Left lobe of liver (tissue), 2 donors: Measurements from ENCODE around the gene PAM16. TPM values are rescaled to one million over a fixed set of nuclear protein-coding genes. Genes with fewer than 3 reads are reported as not detected.
"Not testable (repeated sequence)": the region's sequence is repeated elsewhere in the genome, so short reads cannot be mapped to it uniquely, and the experiment has no call there.

Experiments
- ATAC-seq: fragments of 200-7000 bp; cut with Tn5 transposase; one replicate; pipeline ENCODE4 v1.9.1; 2020; ENCODE audit warnings: mild to moderate bottlenecking, moderate library complexity
- DNase-seq: peaks from one replicate; pipeline ENCODE4 v3.0.0-alpha.2; 2020; ENCODE audit warnings: low spot score
- total RNA-seq: library from RNA; stranded (reverse); gene quantifications from one replicate; pipeline ENCODE4 v1.2.1, GENCODE V29; 2021
- donor health status: DM: no; HTN: no; CAD: no; lungs with moderate emphysema.
- donor health status: DM: no; HTN: yes; CAD: no.

Gene PAM16
- total RNA-seq, result 41.0 TPM

GRCh38 chr16:4350787-4351659 is at the start of gene PAM16:
Gene PAM16 (minus strand): TSS chr16:4351321. CDS start chr16:4351234, 87 bp downstream.
- ATAC-seq (peak; percentile 81), DNase-seq (peak; percentile 98)

GRCh38 chr16:4399001-4399730 is 48.0 kb upstream of the PAM16 start:
- ATAC-seq, result no peak

GRCh38 chr16:4395055-4395726 is 44.1 kb upstream of the PAM16 start:
- ATAC-seq (no peak), DNase-seq (no peak)

More at GRCh38 chr16:4399001-4399730, 48.0 kb upstream of the PAM16 start:
- no peak for DNase-seq

GRCh38 chr16:4393850-4394249 is 42.7 kb upstream of the PAM16 start:
- not testable (repeated sequence) for ATAC-seq, DNase-seq

GRCh38 chr16:4393240-4393600 is 42.1 kb upstream of the PAM16 start:
- ATAC-seq (no peak), DNase-seq (no peak)

- no peak for DNase-seq
- ATAC-seq, result no peak
Observed at GRCh38 chr16:4392382-4393239, 41.5 kb upstream of the PAM16 start.

GRCh38 chr16:4391631-4392381 is 40.7 kb upstream of the PAM16 start:
- ATAC-seq, result no peak
- no peak for DNase-seq

GRCh38 chr16:4390266-4391260 is 39.4 kb upstream of the PAM16 start:
- DNase-seq (no peak), ATAC-seq (no peak)

- no peak for DNase-seq
- ATAC-seq, result no peak
Observed at GRCh38 chr16:4389051-4389955, 38.2 kb upstream of the PAM16 start.

GRCh38 chr16:4388271-4389021 is 37.3 kb upstream of the PAM16 start:
- DNase-seq (no peak), ATAC-seq (no peak)

GRCh38 chr16:4387781-4388180 is 36.7 kb upstream of the PAM16 start:
- DNase-seq (no peak), ATAC-seq (no peak)

- DNase-seq (no peak), ATAC-seq (no peak)
Observed at GRCh38 chr16:4386951-4387565, 35.9 kb upstream of the PAM16 start.

GRCh38 chr16:4386451-4386805 is 35.3 kb upstream of the PAM16 start:
- ATAC-seq (peak; percentile 8), DNase-seq (no peak)

- no peak for DNase-seq
- peak; percentile 2 for ATAC-seq
Observed at GRCh38 chr16:4385789-4386450, 34.8 kb upstream of the PAM16 start.

- peak; percentile 5 for ATAC-seq
- DNase-seq, result no peak
Observed at GRCh38 chr16:4385066-4385788, 34.1 kb upstream of the PAM16 start.
